GM20431 (cell line): ENCODE results near the gene ZMYND19.
"Not testable (repeated sequence)": the region's sequence is repeated elsewhere in the genome, so short reads cannot be mapped to it uniquely, and the experiment has no call there.

Experiments used
- in situ Hi-C: fragments of 300-500 bp; cut with MseI, MboI; formaldehyde crosslinking; loops from one replicate; pipeline ENCODE4 v1.15.0; 2020; ENCODE audit warnings: low sequenced_read_pairs; ENCODE audit not compliant: unreplicated experiment

Gene ZMYND19

GRCh38 chr9:137564817-137565411 is 25.4 kb downstream of the ZMYND19 start:
- in situ Hi-C loops = no loop called here

DNA sequence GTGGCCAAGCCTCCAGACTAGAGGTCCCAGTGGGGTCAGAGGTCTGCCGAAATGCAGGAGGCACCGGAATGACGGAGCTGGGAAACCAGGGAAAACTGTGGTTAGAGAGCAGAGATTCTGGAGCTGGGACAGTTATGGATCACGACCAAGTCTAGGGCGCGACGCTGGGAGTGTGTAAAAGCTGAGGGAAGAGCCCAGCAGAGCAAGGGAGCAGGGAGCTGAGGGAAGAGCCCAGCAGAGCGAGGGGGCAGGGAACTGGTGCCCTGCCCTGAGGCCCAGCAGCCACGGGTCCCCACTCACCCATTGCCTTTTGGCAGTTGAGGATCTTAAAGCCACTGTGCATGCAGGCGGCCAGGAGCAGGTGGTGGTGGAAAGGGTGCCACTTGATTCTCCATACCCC is 26.2 kb downstream of the ZMYND19 start:
- in situ Hi-C loops = no loop called here

GRCh38 chr9:137558127-137558526 is 32.2 kb downstream of the ZMYND19 start:
- in situ Hi-C loops = no loop called here

DNA sequence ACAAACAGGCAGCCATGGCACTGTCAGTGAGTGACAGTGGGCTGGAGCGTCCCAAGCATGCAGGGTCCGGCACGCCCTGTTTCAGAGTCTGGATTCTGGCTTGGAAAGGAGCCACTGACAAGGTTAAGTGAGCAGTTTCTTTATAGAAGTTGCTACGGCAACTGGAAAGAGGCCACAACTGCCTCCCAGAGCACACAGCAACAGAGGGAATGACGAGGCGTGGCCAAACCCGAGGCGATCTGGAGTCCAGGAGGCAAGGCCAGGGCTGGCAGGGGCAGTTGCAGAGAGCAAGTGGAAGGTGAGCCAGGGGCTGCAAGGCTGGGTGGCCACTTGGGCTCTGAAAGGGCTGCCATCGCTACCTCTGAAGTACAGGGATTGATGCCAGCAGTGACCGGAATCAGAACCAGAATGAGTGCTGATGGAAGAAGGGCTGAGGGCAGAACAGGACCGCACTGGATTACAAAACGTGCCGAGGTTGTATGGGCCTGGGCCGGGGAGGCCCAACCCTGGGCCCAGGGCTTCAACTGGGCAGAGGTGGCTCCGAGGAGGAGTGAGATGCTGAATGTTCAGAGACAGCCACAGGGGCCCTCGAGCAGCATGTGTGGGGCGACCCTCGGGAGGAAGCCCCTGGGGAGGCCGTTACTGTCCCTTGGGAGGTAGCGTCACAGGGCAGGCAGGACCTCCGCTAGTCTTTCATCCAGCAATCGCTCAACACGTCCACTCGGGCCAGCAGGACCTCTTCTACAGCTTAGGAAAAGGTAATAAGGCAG is 34.1 kb downstream of the ZMYND19 start:
- in situ Hi-C loops = no loop called here

GRCh38 chr9:137555179-137555578 is 35.1 kb downstream of the ZMYND19 start:
- in situ Hi-C loops = no loop called here

DNA sequence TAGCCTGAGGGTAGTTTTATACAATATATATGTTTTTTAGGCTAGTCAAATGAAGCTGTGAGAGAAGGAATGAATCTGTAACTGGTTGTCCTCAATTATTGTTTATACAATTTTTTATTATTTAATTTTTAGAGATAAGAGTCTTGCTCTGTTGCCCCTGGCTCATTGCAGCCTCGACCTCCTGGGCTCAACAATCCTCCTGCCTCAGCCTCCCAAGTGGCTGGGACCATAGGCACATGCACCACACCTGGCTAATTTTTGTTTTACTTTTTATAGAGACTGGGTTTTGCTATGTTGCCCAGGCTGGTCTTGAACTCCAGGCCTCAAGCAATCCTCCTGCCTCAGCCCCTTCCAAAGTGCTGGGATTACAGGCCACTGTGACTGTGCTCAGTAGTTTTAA is 36.0 kb downstream of the ZMYND19 start:
- in situ Hi-C loops = no loop called here

GRCh38 chr9:137553654-137554053 is 36.7 kb downstream of the ZMYND19 start:
- in situ Hi-C loops = not testable (repeated sequence)

- in situ Hi-C loops = no loop called here
Observed at GRCh38 chr9:137552022-137552768, 38.1 kb downstream of the ZMYND19 start.

DNA sequence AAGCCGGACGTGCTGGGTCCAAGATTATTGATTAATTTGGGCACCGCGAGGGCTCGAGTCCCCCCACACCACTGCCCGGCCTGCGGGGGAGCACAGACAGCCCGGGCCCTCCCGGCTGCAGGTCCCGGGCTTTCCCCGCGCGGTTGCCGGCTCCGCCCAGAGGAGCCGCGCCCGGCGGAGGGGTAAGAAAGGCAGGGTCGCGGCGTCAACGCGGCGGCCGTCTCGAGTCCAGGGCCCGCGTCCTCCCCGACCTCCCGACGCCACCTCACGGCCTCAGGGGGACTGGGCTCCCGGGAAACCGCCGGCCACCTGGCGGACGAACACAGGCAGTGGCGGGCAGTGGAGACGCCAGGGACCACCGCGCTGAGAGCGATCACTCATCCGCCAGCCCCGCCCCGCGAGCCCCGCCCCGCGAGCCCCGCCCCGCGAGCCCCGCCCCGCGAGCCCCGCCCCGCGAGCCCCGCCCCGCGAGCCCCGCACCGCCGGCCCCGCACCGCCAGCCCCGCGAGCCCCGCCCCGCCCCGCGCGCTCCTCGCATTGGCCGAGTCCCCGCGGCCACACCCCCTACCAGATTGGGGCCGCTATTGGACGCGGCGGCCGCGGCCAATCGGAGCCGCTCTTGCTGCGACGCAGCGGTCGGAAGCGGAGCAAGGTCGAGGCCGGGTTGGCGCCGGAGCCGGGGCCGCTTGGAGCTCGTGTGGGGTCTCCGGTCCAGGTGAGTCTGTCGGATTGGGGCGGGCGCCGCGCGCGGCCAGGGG is 38.9 kb downstream of the ZMYND19 start, which contains the start of gene MRPL41:
MRPL41 (plus strand) TSS at position 616 of the 758 bp plus-strand sequence. CDS start 203 bp downstream, outside the sequence.
- in situ Hi-C loops = no loop called here

GRCh38 chr9:137550958-137551263 is 39.4 kb downstream of the ZMYND19 start:
- in situ Hi-C loops = not testable (repeated sequence)

DNA sequence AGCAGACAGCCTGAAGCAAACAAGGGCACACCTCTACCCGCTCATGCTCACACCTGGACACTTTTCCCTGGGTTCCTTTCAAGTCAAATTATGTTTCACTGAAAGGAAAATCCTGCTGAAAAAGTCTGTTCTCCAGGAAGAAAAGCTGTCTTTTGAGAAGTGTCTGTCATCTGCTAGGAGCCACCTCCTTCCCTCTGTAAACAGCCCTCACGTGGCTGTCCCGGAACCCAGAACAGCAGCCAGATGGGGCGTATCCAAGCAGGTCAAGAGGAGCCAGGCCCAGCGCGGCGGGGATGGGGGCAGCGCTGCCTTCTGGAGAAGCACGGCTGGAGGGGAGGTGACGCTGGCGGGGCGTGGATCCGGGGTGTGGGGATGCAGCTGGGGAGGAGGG is 40.1 kb downstream of the ZMYND19 start, which contains the start of gene PNPLA7:
PNPLA7 (minus strand) TSS at position 172 of the 391 bp plus-strand sequence. CDS start 205 bp downstream, outside the sequence.
- in situ Hi-C loops = no loop called here

DNA sequence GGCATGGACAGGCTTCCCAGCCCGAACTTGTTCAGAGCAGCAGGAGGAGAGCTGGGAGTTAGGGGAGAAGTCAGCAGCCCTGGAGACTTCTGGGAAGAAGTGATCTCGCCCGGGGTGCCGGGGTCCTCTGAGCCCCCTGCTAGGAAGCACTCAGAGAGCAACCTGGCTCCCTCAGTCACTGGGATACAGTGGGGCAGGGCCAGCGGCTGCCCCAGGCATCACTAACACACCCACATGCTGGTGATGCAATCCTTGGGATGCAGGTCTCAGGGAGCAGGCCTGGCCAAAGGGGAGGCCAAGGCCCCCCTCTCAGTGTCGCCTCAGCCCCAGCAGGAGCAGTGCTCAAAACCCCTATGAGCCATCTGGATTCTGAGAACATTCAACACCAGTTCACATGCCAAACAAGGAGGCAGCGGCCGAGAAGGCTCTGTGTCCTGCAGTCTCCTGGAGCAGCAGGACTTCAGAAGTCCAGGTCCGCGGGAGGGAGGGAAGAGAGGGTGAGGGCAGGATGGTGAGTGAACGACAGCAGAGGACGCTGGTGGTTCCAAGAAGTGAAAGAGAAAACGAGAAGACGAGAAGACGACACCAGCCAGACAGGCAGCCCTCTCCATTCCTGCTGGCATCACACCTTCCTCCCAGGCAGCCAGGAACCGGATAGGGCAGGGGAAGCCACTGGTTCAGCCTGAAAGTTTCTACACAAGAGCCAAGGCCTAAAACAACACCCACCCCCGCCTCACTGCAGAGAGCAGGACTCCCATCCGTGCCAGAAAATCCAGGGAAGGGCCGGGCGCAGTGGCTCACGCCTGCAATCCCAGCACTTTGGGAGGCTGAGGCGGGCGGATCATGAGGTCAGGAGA is 42.4 kb downstream of the ZMYND19 start:
- in situ Hi-C loops = no loop called here

DNA sequence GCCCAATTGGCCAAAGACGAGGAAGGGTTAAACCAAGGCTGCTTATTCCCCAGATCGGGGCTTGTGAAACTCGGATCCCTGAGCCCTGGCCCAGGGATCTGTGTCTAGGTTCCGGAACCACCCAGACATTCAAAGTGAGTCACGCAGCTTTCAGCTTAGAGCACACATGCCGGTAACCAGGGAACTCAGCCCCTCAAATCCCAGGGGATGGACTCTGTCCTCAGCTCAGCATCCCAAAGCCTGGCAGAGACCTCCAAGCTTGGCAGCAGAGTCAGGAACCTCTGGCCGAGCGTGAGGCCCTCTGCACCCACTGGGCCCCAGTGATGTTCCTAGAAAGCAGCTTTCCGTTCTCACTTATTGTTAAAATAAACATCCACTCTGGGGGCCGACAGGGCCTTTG is 45.2 kb downstream of the ZMYND19 start:
- in situ Hi-C loops = no loop called here

DNA sequence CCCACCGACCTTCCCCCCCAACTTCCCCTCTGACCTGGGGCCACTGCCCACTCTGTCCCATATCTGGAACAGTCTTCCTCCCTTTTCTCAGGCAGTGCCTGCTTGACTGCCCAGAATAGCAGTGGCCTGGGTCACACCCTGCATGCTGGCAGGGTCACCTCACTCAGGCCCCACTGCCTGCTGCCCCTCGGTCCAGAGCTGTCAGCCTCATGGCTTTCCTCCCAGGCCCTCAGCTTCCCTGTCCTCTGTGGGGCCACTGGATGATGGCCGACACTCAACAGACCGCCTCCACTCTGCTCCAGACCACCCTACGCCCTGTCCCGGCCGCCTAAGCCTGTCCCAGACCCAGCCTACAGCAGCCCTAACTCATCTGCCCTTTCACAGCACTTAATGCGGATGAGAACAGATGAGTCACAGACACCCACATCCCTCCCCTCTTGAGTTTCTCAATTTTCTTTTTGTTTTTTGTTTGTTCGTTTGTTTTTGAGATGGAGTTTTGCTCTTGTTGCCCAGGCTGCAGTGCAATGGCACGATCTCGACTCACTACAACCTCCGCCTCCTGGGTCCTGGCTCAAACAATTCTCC is 46.0 kb downstream of the ZMYND19 start:
- in situ Hi-C loops = no loop called here

GRCh38 chr9:137543237-137543963 is 46.9 kb downstream of the ZMYND19 start:
- in situ Hi-C loops = no loop called here

- in situ Hi-C loops = no loop called here
Observed at GRCh38 chr9:137542486-137542885, 47.8 kb downstream of the ZMYND19 start.

DNA sequence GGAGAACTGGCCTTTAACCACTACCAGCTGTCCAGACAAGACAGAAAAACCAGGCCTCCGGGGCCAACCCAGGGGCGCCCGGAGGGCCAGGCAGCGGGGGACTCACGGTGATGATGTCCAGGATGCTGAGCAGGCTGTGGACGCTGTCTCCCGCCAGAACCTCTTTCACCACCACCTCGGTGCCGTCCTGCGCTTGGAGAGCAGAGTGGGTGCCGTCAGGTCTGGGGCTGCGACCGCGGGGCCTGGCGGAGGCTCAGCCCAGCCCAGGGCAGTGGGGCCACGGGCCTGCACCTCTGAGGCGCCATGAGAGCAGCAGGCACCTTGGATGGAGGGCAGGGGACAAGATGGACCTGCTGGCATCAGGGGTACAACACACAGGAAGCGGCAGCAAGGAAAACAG is 49.8 kb downstream of the ZMYND19 start:
- in situ Hi-C loops = no loop called here

DNA sequence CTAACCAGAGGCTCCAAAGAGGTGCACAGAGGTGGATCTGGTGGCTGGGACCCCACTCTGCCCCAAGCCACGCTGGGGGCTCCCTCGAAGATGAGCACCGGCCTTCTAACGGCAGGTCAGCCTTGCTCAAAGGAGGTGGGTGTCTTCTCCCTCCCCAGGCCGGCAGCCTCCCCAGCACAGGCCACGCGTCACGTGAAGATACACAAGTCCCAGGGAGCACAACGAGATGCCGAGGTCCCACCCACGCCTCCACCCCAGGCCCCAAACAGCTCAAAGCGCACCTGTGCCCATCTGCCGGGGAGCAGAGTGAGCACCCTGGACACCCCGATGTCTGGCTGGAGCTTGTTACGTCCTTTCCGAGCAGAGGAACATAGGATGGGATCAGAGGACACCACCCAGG is 52.3 kb downstream of the ZMYND19 start:
- in situ Hi-C loops = no loop called here
